HEK293 (cell line): ENCODE data around the gene CFAP57.

Experiments used
- FEZF1 ChIP-seq: fragments of 450-650 bp; formaldehyde crosslinking; IDR thresholded peaks from 2 replicates; pipeline ENCODE4 v1.5.1; 2016; ENCODE audit warnings: missing biosample characterization, missing genetic modification characterization
- SETDB1 ChIP-seq: IDR thresholded peaks from one replicate; pipeline ENCODE4 v1.6.1; 2017; ENCODE audit warnings: mild to moderate bottlenecking, low read length, moderate library complexity, mixed read lengths; ENCODE audit not compliant: insufficient read length
- TCF7L2 ChIP-seq: IDR thresholded peaks from 2 replicates; pipeline ENCODE4 v1.6.1; 2011; ENCODE audit warnings: low read depth, mild to moderate bottlenecking, inconsistent platforms, low read length, moderate library complexity, borderline replicate concordance
- ZBTB8A ChIP-seq: fragments of 450-650 bp; formaldehyde crosslinking; IDR thresholded peaks from 2 replicates; pipeline ENCODE4 v1.5.1; 2016; ENCODE audit warnings: missing biosample characterization, missing genetic modification characterization
- ZEB2 ChIP-seq: fragments of 450-650 bp; formaldehyde crosslinking; IDR thresholded peaks from 2 replicates; pipeline ENCODE4 v1.5.1; 2016; ENCODE audit warnings: missing biosample characterization, missing genetic modification characterization
- ZIC2 ChIP-seq: fragments of 450-650 bp; formaldehyde crosslinking; IDR thresholded peaks from 2 replicates; pipeline ENCODE4 v1.5.1; 2016; ENCODE audit warnings: missing biosample characterization, missing genetic modification characterization
- ZNF19 ChIP-seq: fragments of 450-650 bp; formaldehyde crosslinking; IDR thresholded peaks from 2 replicates; pipeline ENCODE4; 2016; ENCODE audit warnings: missing biosample characterization, missing genetic modification characterization, low read depth
- ZNF223 ChIP-seq: fragments of 450-650 bp; formaldehyde crosslinking; IDR thresholded peaks from 2 replicates; pipeline ENCODE4 v1.5.1; 2016; ENCODE audit warnings: missing biosample characterization, missing genetic modification characterization
- ZNF274 ChIP-seq, 2 experiments: fragments of 200-500 bp in 1 of 2; fragments of 450-650 bp in 1 of 2; sonication (Bioruptor generic) in 1 of 2; formaldehyde crosslinking in 1 of 2; IDR thresholded peaks; 2 replicates each; pipeline versions ENCODE4 v1.5.1 to v1.6.1; 2014 to 2016; ENCODE audit warnings: borderline replicate concordance in 1 of 2, inconsistent platforms in 1 of 2, low read length in 1 of 2, missing biosample characterization in 1 of 2, missing genetic modification characterization in 1 of 2
- ZNF404 ChIP-seq: fragments of 450-650 bp; formaldehyde crosslinking; IDR thresholded peaks from 2 replicates; pipeline ENCODE4 v1.5.1; 2017; ENCODE audit warnings: missing biosample characterization, missing genetic modification characterization
- ZNF514 ChIP-seq: fragments of 450-650 bp; formaldehyde crosslinking; IDR thresholded peaks from 2 replicates; pipeline ENCODE4 v1.5.1; 2016; ENCODE audit warnings: missing biosample characterization, missing genetic modification characterization
- ZNF600 ChIP-seq: fragments of 450-650 bp; formaldehyde crosslinking; IDR thresholded peaks from 2 replicates; pipeline ENCODE4 v1.5.1; 2016; ENCODE audit warnings: missing biosample characterization, missing genetic modification characterization
- ZNF660 ChIP-seq: fragments of 450-650 bp; IDR thresholded peaks from 2 replicates; pipeline ENCODE4 v1.5.1; 2018; ENCODE audit warnings: missing biosample characterization, mild to moderate bottlenecking, missing genetic modification characterization
- ZNF792 ChIP-seq: fragments of 450-650 bp; formaldehyde crosslinking; IDR thresholded peaks from 2 replicates; pipeline ENCODE4 v1.5.1; 2016; ENCODE audit warnings: missing biosample characterization, missing genetic modification characterization
- ZXDB ChIP-seq: fragments of 450-650 bp; formaldehyde crosslinking; IDR thresholded peaks from 2 replicates; pipeline ENCODE4 v1.5.1; 2016; ENCODE audit warnings: missing biosample characterization, missing genetic modification characterization
- TF ChIP-seq, protein P1 (sequence below): sonication (generic); formaldehyde crosslinking; IDR thresholded peaks from 2 replicates; pipeline ENCODE4 v1.8.1; 2022; ENCODE audit warnings: mild to moderate bottlenecking, moderate library complexity, missing genetic modification reagents
- TF ChIP-seq, protein P2 (sequence below): fragments of 450-650 bp; formaldehyde crosslinking; IDR thresholded peaks from 2 replicates; pipeline ENCODE4 v1.5.1; 2016; ENCODE audit warnings: missing biosample characterization, missing genetic modification characterization
- TF ChIP-seq, protein P3 (sequence below): fragments of 450-650 bp; formaldehyde crosslinking; IDR thresholded peaks from 2 replicates; pipeline ENCODE4 v1.5.1; 2016; ENCODE audit warnings: missing biosample characterization, missing genetic modification characterization
- TF ChIP-seq, protein P4 (sequence below): fragments of 450-650 bp; formaldehyde crosslinking; conservative IDR thresholded peaks from 2 replicates; pipeline ENCODE4 v1.5.1; 2016; ENCODE audit warnings: low read depth, missing biosample characterization, missing genetic modification characterization
- TF ChIP-seq, protein P5 (sequence below): fragments of 450-650 bp; formaldehyde crosslinking; IDR thresholded peaks from 2 replicates; pipeline ENCODE4 v1.5.1; 2016; ENCODE audit warnings: missing biosample characterization, missing genetic modification characterization, borderline replicate concordance
- TF ChIP-seq, protein P6 (sequence below): fragments of 450-650 bp; formaldehyde crosslinking; IDR thresholded peaks from 2 replicates; pipeline ENCODE4 v1.5.1; 2016; ENCODE audit warnings: missing biosample characterization, missing genetic modification characterization

The CFAP57 gene

DNA sequence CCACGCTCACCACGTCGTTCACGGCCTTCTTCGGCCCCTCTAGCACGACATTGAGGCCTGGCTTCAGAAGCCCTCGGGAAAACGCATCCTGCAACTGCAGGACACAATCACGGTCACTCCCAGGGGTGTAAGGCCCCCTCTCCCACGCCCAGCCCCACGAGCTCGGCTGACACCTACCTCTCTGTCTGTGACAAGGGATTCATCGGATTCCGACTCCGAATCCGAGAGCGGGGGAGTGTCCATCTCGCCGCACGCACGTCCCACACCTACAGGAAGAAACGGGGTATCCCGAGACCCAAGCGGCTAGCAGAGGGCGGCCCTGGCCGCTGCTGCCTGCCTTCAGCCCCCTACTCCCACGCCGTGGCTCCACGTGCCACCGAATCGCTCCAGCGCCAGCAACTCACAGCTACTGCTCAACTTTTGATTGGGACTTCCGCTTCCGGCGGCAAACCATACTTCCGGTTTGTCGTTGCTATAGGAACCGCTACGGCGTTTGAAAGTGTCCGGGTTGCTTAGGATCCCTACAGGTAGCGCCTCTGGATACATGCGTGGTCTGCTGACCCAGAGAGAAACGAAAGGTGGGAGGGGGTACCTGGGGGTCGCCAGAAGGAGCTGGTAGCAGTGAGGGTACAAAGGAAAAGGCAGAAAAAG lies at the start of gene CFAP57, which contains the start of gene EBNA1BP2 (continued):
- TF ChIP-seq SETDB1 = no peak
- no peak for TF ChIP-seq ZNF19 (tag by site-specific recombination)
- TF ChIP-seq FEZF1 = peak; percentile 32; the same call in 1 of the 2 replicates
- TF ChIP-seq ZNF223 (tag by site-specific recombination) = no peak
- TF ChIP-seq ZIC2 (tag by site-specific recombination) = 0 out of 2 replicates have a peak, but pooled peaks have one; percentile 11
- TF ChIP-seq ZEB2 (tag by site-specific recombination) = no peak
- no peak for TF ChIP-seq TCF7L2
- TF ChIP-seq, protein P1, sequence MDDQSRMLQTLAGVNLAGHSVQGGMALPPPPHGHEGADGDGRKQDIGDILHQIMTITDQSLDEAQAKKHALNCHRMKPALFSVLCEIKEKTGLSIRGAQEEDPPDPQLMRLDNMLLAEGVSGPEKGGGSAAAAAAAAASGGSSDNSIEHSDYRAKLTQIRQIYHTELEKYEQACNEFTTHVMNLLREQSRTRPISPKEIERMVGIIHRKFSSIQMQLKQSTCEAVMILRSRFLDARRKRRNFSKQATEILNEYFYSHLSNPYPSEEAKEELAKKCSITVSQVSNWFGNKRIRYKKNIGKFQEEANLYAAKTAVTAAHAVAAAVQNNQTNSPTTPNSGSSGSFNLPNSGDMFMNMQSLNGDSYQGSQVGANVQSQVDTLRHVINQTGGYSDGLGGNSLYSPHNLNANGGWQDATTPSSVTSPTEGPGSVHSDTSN (CRISPR knock-in tag) = no peak
- TF ChIP-seq, protein P2, sequence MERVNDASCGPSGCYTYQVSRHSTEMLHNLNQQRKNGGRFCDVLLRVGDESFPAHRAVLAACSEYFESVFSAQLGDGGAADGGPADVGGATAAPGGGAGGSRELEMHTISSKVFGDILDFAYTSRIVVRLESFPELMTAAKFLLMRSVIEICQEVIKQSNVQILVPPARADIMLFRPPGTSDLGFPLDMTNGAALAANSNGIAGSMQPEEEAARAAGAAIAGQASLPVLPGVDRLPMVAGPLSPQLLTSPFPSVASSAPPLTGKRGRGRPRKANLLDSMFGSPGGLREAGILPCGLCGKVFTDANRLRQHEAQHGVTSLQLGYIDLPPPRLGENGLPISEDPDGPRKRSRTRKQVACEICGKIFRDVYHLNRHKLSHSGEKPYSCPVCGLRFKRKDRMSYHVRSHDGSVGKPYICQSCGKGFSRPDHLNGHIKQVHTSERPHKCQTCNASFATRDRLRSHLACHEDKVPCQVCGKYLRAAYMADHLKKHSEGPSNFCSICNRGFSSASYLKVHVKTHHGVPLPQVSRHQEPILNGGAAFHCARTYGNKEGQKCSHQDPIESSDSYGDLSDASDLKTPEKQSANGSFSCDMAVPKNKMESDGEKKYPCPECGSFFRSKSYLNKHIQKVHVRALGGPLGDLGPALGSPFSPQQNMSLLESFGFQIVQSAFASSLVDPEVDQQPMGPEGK = peak; percentile 50; the same call in 1 of the 2 replicates
- TF ChIP-seq, protein P3, sequence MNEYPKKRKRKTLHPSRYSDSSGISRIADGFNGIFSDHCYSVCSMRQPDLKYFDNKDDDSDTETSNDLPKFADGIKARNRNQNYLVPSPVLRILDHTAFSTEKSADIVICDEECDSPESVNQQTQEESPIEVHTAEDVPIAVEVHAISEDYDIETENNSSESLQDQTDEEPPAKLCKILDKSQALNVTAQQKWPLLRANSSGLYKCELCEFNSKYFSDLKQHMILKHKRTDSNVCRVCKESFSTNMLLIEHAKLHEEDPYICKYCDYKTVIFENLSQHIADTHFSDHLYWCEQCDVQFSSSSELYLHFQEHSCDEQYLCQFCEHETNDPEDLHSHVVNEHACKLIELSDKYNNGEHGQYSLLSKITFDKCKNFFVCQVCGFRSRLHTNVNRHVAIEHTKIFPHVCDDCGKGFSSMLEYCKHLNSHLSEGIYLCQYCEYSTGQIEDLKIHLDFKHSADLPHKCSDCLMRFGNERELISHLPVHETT (tag by site-specific recombination) = no peak
- TF ChIP-seq, protein P4, sequence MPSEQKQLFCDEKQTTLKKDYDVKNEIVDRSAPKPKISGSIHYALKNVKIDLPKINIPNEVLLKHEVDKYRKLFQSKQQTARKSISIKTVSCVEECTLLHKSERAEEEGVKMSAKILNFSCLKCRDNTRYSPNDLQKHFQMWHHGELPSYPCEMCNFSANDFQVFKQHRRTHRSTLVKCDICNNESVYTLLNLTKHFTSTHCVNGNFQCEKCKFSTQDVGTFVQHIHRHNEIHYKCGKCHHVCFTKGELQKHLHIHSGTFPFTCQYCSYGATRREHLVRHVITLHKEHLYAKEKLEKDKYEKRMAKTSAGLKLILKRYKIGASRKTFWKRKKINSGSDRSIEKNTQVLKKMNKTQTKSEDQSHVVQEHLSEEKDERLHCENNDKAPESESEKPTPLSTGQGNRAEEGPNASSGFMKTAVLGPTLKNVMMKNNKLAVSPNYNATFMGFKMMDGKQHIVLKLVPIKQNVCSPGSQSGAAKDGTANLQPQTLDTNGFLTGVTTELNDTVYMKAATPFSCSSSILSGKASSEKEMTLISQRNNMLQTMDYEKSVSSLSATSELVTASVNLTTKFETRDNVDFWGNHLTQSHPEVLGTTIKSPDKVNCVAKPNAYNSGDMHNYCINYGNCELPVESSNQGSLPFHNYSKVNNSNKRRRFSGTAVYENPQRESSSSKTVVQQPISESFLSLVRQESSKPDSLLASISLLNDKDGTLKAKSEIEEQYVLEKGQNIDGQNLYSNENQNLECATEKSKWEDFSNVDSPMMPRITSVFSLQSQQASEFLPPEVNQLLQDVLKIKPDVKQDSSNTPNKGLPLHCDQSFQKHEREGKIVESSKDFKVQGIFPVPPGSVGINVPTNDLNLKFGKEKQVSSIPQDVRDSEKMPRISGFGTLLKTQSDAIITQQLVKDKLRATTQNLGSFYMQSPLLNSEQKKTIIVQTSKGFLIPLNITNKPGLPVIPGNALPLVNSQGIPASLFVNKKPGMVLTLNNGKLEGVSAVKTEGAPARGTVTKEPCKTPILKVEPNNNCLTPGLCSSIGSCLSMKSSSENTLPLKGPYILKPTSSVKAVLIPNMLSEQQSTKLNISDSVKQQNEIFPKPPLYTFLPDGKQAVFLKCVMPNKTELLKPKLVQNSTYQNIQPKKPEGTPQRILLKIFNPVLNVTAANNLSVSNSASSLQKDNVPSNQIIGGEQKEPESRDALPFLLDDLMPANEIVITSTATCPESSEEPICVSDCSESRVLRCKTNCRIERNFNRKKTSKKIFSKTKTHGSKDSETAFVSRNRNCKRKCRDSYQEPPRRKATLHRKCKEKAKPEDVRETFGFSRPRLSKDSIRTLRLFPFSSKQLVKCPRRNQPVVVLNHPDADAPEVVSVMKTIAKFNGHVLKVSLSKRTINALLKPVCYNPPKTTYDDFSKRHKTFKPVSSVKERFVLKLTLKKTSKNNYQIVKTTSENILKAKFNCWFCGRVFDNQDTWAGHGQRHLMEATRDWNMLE (tag by site-specific recombination) = peak; percentile 79
- no peak for TF ChIP-seq ZBTB8A (tag by site-specific recombination)
- TF ChIP-seq ZNF514 (tag by site-specific recombination) = no peak
- TF ChIP-seq ZNF404 (tag by site-specific recombination) = no peak
- TF ChIP-seq, protein P5, sequence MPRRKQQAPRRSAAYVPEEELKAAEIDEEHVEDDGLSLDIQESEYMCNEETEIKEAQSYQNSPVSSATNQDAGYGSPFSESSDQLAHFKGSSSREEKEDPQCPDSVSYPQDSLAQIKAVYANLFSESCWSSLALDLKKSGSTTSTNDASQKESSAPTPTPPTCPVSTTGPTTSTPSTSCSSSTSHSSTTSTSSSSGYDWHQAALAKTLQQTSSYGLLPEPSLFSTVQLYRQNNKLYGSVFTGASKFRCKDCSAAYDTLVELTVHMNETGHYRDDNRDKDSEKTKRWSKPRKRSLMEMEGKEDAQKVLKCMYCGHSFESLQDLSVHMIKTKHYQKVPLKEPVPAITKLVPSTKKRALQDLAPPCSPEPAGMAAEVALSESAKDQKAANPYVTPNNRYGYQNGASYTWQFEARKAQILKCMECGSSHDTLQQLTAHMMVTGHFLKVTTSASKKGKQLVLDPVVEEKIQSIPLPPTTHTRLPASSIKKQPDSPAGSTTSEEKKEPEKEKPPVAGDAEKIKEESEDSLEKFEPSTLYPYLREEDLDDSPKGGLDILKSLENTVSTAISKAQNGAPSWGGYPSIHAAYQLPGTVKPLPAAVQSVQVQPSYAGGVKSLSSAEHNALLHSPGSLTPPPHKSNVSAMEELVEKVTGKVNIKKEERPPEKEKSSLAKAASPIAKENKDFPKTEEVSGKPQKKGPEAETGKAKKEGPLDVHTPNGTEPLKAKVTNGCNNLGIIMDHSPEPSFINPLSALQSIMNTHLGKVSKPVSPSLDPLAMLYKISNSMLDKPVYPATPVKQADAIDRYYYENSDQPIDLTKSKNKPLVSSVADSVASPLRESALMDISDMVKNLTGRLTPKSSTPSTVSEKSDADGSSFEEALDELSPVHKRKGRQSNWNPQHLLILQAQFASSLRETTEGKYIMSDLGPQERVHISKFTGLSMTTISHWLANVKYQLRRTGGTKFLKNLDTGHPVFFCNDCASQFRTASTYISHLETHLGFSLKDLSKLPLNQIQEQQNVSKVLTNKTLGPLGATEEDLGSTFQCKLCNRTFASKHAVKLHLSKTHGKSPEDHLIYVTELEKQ (tag by site-specific recombination) = no peak
- TF ChIP-seq ZNF274 (IDR thresholded peaks at IDR 0.05; ENCODE audit: low read length) = no peak
- no peak for TF ChIP-seq ZNF274 (tag by site-specific recombination; IDR thresholded peaks at IDR 0.05; ENCODE audit: borderline replicate concordance)
- TF ChIP-seq ZNF660 (tag by site-specific recombination) = no peak
- no peak for TF ChIP-seq ZNF792 (tag by site-specific recombination)
- TF ChIP-seq, protein P6, sequence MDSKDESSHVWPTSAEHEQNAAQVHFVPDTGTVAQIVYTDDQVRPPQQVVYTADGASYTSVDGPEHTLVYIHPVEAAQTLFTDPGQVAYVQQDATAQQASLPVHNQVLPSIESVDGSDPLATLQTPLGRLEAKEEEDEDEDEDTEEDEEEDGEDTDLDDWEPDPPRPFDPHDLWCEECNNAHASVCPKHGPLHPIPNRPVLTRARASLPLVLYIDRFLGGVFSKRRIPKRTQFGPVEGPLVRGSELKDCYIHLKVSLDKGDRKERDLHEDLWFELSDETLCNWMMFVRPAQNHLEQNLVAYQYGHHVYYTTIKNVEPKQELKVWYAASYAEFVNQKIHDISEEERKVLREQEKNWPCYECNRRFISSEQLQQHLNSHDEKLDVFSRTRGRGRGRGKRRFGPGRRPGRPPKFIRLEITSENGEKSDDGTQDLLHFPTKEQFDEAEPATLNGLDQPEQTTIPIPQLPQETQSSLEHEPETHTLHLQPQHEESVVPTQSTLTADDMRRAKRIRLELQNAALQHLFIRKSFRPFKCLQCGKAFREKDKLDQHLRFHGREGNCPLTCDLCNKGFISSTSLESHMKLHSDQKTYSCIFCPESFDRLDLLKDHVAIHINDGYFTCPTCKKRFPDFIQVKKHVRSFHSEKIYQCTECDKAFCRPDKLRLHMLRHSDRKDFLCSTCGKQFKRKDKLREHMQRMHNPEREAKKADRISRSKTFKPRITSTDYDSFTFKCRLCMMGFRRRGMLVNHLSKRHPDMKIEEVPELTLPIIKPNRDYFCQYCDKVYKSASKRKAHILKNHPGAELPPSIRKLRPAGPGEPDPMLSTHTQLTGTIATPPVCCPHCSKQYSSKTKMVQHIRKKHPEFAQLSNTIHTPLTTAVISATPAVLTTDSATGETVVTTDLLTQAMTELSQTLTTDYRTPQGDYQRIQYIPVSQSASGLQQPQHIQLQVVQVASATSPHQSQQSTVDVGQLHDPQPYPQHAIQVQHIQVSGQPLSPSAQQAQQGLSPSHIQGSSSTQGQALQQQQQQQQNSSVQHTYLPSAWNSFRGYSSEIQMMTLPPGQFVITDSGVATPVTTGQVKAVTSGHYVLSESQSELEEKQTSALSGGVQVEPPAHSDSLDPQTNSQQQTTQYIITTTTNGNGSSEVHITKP = no peak
- peak; percentile 55; the same call in 1 of the 2 replicates for TF ChIP-seq ZNF600
- TF ChIP-seq ZXDB (tag by site-specific recombination) = peak; percentile 32
